BJ (cell line): ENCODE data around the gene CYP24A1. TPM values are rescaled to one million over a fixed set of nuclear protein-coding genes. Genes with fewer than 3 reads are reported as not detected.
A peak's percentile ranks its signal among the peaks of the same experiment; 100 is the strongest.
"Not testable (repeated sequence)": the region's sequence is repeated elsewhere in the genome, so short reads cannot be mapped to it uniquely, and the experiment has no call there.

Experiments used
- CTCF ChIA-PET: fragments of 350-600 bp; formaldehyde crosslinking; extraction: SDS; loops from one replicate; lab custom pipeline; 2021; ENCODE audit warnings: antibody characterized with exemption, inconsistent platforms; lab: Yijun Ruan, JAX
- POLR2A ChIA-PET: fragments of 300-600 bp; sonication (Branson Sonifier 250); formaldehyde crosslinking; extraction: SDS; loops from one replicate; lab custom pipeline; 2021; ENCODE audit warnings: antibody characterized with exemption; lab: Charles Lee
- DNase-seq: peaks from one replicate; pipeline ENCODE4 v3.0.0-alpha.2; 2011; ENCODE audit warnings: low read depth
- H3K27me3 ChIP-seq: 2 replicates; pipeline ENCODE4 v1.6.0; 2011; ENCODE audit warnings: low read length; ENCODE audit not compliant: control insufficient read depth, insufficient read depth
- H3K36me3 ChIP-seq: 2 replicates; pipeline ENCODE4 v1.5.1; 2011; ENCODE audit warnings: low read length; ENCODE audit not compliant: control insufficient read depth, insufficient read depth
- H3K4me3 ChIP-seq: 2 replicates; pipeline ENCODE4 v1.5.1; 2011; ENCODE audit warnings: low read depth, mild to moderate bottlenecking, control low read depth, low read length
- polyA plus RNA-seq: library from polyadenylated mRNA; depleted of rRNA; stranded (reverse); fragments of >200 nt; gene quantifications from 2 replicates; pipeline ENCODE4 v1.2.3, GENCODE V29; 2011
- TF ChIP-seq, protein P1 (sequence below): IDR thresholded peaks from 2 replicates; pipeline ENCODE4 v1.5.1; 2011; ENCODE audit warnings: low read depth, mild to moderate bottlenecking, control low read depth, inconsistent platforms, low read length, moderate library complexity; ENCODE audit not compliant: insufficient read depth

The CYP24A1 gene
- polyA plus RNA-seq, 1 experiment = 0.10 TPM

DNA sequence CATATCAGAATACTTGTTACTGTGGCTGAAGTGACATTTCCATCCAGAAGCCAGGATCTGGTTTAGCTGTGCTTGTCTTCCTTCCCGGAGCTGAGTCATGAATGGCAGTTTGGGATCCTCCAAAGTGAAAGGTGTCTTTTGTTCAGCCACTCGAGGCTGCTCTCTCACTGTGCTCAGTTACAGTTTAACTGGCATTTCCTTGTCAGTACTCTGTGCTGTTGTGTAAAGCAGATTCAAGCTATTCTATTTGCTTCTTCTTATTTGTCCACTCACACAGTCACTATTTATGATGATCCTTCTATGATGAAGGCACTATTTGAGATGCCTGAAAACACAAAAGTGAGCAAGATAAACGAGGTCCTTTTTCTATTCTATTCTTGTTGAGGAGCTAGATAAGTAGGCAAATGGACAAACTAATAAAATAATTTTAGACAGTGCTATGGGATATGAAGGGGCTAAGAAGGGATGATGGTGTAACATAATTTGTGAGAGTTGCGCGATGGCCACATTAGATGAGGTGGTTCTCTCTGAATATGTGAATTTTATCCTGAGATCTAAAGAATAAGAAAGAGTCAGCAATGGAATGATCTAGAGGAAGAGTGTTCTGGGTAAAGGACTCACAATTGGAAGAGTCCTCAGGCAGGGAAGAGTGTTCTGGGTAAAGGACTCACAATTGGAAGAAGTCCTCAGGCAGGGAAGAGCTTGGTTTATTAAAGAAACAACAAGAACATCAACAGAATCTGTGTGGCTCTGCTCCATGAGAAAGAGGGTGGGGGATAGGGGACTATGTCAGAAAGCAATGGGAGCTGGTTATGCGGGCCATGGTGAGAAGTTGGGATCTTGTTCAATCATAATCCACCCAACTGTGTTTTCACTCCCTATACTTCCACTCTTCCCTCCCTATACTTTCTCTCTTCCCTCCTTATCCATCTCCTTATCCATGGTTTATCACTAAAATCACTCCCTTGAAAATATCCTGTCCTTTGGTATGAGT is 40.1 kb downstream of the CYP24A1 start:
- TF ChIP-seq, protein P1, sequence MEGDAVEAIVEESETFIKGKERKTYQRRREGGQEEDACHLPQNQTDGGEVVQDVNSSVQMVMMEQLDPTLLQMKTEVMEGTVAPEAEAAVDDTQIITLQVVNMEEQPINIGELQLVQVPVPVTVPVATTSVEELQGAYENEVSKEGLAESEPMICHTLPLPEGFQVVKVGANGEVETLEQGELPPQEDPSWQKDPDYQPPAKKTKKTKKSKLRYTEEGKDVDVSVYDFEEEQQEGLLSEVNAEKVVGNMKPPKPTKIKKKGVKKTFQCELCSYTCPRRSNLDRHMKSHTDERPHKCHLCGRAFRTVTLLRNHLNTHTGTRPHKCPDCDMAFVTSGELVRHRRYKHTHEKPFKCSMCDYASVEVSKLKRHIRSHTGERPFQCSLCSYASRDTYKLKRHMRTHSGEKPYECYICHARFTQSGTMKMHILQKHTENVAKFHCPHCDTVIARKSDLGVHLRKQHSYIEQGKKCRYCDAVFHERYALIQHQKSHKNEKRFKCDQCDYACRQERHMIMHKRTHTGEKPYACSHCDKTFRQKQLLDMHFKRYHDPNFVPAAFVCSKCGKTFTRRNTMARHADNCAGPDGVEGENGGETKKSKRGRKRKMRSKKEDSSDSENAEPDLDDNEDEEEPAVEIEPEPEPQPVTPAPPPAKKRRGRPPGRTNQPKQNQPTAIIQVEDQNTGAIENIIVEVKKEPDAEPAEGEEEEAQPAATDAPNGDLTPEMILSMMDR = no peak
- Histone ChIP-seq H3K4me3 (no peak overlapping the region), H3K27me3 (no peaks in the 10 kb centered on the region), H3K36me3 (no peaks in the 10 kb centered on the region)
- ChIA-PET POLR2A (no interaction called here), CTCF (interaction anchor here (0.9 to 1.5 kb wide), 3 partner anchors 27 to 37 kb away, joined by 3 to 5 read pairs (median 3); no protein-coding TSS in a partner anchor)
- DNase-seq = no peak

DNA sequence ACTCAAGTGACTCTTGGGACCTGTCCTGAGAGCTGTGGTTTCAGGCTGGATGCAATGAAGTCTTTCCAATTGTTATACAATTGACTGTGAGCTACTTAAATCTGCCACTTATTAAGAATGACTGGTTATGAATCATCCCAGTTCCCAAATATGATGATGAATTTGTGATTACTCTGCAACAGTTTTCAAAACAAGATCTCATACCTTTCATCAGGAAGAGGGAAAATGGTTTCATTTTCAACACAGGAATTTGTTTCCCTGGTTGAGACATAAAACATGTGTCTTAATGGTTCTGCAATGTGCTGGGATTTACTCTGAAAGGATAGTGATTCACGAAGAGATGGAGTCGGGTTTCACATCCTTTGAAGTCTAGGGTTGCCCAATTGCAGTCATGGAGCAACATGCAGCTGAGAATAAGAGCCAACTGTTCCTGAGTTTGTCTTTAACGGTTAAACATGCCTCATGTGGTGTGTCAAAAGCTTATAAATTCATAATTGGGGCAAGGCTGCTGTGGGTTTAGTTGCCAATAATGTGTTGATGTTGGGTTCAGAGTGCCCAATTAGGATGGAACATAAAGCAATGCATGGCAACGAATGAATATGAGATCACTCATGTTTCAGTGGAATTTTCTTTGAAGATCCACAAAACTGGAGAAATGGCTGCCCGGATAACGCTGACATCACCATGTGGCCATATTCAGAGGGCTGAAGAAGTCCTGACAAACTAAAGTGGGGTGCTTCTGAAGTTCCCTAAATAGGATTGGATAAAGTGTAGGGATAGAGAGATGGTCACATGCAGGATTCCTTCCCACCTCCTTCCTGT is 41.0 kb downstream of the CYP24A1 start:
- no peaks in the 10 kb centered on the region for H3K36me3 ChIP-seq

DNA sequence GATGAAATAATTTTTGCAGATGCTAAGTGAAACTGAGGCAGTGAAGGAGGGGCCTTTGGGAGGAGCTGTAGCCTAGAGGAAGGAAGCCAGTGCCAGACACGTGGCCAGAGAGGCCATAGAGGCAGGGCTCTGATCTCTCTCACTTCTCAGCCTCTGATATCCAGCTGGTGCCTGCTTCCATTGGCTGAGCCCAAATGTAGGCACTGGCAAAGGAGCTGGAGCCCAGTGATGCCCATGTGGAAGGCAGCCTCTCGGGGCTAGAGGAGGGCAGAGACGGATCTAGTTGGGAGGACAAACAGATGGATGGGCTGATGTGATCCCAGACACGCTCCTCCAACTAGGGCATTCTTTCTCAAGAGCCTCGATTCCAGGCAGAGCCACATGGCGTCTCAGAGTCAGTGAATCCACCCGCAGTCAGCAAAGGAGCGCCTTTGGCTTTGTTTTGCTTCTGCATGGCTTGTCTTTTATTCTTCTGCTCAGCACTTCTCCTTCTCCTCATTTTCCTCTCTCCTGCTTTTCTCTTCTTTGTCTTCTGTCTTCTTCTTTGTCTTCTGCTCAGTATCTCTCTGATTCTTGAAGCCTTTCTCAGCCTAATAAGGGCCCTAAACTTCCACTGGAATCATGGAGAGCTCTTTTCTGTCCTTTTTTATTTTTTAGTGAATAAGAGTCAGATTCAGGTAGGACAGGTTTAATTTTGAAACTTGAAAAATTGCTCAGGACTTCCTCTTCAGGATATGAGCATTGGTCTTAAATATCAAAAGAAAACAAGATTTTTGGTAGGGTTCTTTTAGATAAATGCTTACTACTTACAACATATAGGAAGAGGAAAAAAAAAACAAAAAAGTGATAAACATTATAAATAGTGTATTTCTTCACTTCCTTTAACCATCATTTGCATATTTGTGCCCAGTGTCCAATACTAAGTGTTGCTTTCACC is 41.8 kb downstream of the CYP24A1 start:
- Histone ChIP-seq H3K36me3 (no peaks in the 10 kb centered on the region), H3K27me3 (no peaks in the 10 kb centered on the region), H3K4me3 (no peak overlapping the region)
- no peak for DNase-seq
- TF ChIP-seq, protein P1 = no peak
- POLR2A ChIA-PET = no interaction called here
- CTCF ChIA-PET = interaction anchor here (1.5 kb wide), 1 partner anchor 25 kb away, joined by 5 read pairs; no protein-coding TSS in a partner anchor

More for the DNA sequence above, 41.0 kb downstream of the CYP24A1 start:
- Histone ChIP-seq H3K27me3 (no peaks in the 10 kb centered on the region), H3K4me3 (no peak overlapping the region)
- peak; percentile 96 for DNase-seq
- CTCF ChIA-PET = interaction anchor here (0.9 to 1.5 kb wide), 3 partner anchors 26 to 36 kb away, joined by 3 to 5 read pairs (median 3); no protein-coding TSS in a partner anchor
- TF ChIP-seq, protein P1 = no peak
- POLR2A ChIA-PET = no interaction called here

DNA sequence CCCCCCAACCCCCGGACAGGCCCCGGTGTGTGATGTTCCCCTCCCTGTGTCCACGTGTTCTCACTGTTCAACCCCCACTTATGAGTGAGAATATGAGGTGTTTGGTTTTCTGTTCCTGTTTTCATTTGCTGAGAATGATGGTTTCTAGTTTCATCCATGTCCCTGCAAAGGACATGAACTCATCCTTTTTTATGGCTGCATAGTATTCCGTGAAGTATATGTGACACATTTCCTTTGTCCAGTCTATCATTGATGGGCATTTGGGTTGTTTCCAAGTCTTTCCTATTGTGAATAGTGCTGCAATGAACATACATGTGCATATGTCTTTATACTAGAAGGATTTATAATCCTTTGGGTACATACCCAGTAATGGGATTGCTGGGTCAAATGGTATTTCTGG is 42.7 kb downstream of the CYP24A1 start:
- H3K36me3 ChIP-seq, CTCF ChIA-PET, H3K4me3 ChIP-seq, H3K27me3 ChIP-seq, POLR2A ChIA-PET, DNase-seq: not testable (repeated sequence)

DNA sequence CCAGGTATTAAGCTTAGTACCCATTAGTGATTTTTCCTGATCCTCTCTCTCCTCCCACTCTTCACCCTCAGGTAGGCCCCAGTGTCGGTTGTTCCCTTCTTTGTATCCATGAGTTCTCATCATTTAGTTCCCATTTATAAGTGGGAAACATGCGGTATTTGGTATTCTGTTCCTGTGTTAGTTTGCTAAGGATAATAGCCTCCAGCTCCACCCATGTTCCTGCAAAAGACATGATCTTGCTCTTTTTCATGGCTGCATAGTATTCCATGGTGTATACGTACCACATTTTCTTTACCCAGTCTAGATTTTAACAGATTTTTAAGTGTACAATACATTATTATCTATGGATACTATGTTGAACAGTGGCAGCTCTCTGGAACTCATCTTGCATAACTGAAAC is 44.4 kb downstream of the CYP24A1 start:
- CTCF ChIA-PET = interaction anchor here (1.0 kb wide), 1 partner anchor 70 kb away, joined by 3 read pairs; no protein-coding TSS in a partner anchor

More for the DNA sequence above, 44.4 kb downstream of the CYP24A1 start:
- TF ChIP-seq, protein P1 = no peak
- Histone ChIP-seq H3K4me3 (no peak overlapping the region), H3K27me3 (no peaks in the 10 kb centered on the region), H3K36me3 (no peaks in the 10 kb centered on the region)
- POLR2A ChIA-PET = no interaction called here
- no peak for DNase-seq
